Measurements from ENCODE around the gene RNF212B. TPM values are rescaled to one million over a fixed set of nuclear protein-coding genes. Genes with fewer than 3 reads are reported as not detected.

The RNF212B gene
- total RNA-seq, 4 donors from 2014 or later, result 0.33 TPM; not detected in 3

DNA sequence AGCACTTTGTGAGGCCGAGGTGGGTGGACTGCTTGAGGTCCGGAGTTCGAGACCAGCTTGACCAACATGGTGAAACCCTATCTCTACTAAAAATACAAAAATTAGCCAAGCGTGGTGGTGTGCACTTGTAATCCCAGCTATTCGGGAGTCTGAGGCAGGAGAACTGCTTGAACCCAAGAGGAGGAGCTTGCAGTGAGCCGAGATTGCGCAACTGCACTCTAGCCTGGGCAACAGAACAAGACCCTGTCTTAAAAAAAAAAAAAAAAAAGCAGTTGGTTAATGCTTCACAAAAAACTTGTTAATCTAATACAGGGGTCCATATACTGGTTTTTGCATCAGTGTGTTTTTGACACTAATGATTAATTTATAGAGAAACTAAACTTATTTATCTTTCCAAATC, 35.7 kb upstream of the RNF212B start:
- H3K27me3 ChIP-seq, result peaks cover 0 to under 1% (median 0%) of the 10 kb centered on the region in 4 donors
- H3K4me1 ChIP-seq, result no peaks in the 10 kb centered on the region
- H3K4me3 ChIP-seq, result no peak overlapping the region
- no peak overlapping the region for H3K27ac ChIP-seq (replicated peaks in 1 of 4)
- no peaks in the 10 kb centered on the region for H3K36me3 ChIP-seq
- TF ChIP-seq, protein P1, sequence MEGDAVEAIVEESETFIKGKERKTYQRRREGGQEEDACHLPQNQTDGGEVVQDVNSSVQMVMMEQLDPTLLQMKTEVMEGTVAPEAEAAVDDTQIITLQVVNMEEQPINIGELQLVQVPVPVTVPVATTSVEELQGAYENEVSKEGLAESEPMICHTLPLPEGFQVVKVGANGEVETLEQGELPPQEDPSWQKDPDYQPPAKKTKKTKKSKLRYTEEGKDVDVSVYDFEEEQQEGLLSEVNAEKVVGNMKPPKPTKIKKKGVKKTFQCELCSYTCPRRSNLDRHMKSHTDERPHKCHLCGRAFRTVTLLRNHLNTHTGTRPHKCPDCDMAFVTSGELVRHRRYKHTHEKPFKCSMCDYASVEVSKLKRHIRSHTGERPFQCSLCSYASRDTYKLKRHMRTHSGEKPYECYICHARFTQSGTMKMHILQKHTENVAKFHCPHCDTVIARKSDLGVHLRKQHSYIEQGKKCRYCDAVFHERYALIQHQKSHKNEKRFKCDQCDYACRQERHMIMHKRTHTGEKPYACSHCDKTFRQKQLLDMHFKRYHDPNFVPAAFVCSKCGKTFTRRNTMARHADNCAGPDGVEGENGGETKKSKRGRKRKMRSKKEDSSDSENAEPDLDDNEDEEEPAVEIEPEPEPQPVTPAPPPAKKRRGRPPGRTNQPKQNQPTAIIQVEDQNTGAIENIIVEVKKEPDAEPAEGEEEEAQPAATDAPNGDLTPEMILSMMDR (IDR thresholded peaks at IDR 0.05), result no peak
- TF ChIP-seq POLR2AphosphoS5 (IDR thresholded peaks at IDR 0.05) (no peak), POLR2A (IDR thresholded peaks at IDR 0.05; ENCODE audit: low read depth) (no peak), EP300 (IDR thresholded peaks at IDR 0.05) (no peak)
- H3K9me3 ChIP-seq, result no peaks in the 10 kb centered on the region
- 93% methylated on average over 7 of the region's 7 CpGs for WGBS
- intact Hi-C loops (cut with DNase I), result no loop called here
- DNase-seq (ENCODE audit: extremely low spot score), result no peak

DNA sequence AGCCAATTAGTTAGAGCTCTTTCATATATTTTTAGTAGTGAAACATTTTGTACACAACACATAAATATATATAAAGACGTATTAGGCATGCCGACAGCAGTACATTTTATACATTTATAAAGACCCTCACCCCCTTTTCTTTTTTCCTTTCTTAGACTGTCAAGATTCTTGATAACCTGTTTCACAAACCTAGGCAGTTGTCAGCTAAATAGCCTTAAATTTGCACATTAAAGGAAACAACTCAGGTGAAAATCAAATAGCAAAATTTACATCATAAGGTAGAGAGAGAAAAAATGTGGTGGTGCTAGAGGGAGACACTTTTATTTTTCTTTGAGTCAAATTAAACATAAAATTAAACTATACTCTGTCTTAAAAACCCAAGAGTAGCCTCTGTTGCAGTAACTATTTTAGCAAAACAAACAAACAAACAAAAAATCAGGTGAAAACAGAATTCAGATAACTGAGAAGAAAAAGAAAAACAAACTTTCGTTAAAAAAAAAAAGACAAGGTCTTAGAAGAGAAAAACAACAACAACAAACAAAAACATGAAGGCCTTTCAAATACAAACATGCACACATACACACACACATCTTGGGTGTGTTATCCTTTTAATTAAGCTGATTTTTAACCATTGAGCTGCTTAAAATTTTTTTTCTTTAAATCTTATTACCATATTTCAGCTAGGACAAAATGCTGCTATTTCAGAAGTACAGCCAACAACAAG, 31.2 kb upstream of the RNF212B start:
- TF ChIP-seq POLR2AphosphoS5 (IDR thresholded peaks at IDR 0.05), result no peak
- Histone ChIP-seq H3K36me3 (no peaks in the 10 kb centered on the region), H3K9me3 (no peaks in the 10 kb centered on the region), H3K27ac (replicated peaks in 1 of 4) (no peak overlapping the region), H3K4me1 (no peaks in the 10 kb centered on the region), H3K4me3 (no peak overlapping the region), H3K27me3 (peaks cover 0 to 14% (median 0%) of the 10 kb centered on the region in 4 donors)
- intact Hi-C loops (cut with DNase I), result no loop called here
- WGBS, result 74% methylated on average over 3 of the region's 3 CpGs
- DNase-seq (ENCODE audit: extremely low spot score), result no peak

DNA sequence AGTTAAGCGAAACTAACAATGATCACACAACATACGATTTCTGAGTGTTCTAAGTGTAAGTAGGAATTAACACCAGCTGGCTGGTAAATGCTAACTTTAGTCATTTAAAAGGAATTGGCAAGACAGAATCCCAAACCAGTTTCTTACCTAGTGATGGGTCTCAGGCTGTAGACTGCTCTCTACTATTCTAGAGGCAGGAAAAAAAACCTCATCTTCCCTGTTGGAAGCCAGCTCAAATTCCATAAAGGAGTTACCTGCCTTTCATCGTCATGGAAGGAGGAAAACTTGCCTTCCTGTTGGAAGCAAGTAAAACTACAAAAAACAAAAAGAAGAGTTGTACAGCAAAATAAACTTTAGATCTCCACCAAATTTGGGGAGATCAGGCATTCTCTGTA, 30.6 kb upstream of the RNF212B start:
- no peaks in the 10 kb centered on the region for H3K4me1 ChIP-seq
- intact Hi-C loops (cut with DNase I), result no loop called here

DNA sequence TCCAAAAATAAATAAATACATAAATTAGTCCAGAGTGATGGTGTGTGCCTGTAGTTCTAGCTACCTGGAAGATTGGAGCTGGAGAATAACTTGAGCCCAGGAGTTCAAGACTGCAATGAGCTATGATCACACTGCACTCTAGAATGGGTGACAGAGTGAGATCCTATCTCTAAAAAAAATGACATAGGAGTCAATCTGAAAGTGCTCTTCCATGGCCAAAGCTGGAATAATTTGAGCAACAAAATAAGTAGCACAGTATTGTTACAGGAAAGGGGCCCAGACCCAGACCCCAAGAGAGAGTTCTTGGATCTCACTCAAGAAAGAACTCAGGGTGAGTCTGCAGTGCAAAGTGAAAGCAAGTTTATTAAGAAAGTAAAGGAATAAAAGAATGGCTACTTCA, 29.4 kb upstream of the RNF212B start:
- DNase-seq (ENCODE audit: extremely low spot score), result no peak
- Histone ChIP-seq H3K36me3 (no peaks in the 10 kb centered on the region), H3K4me1 (no peaks in the 10 kb centered on the region), H3K4me3 (no peak overlapping the region), H3K9me3 (no peaks in the 10 kb centered on the region), H3K27me3 (peaks cover 0 to 14% (median 0%) of the 10 kb centered on the region in 4 donors), H3K27ac (replicated peaks in 1 of 4) (no peak overlapping the region)
- no peak for TF ChIP-seq POLR2AphosphoS5 (IDR thresholded peaks at IDR 0.05)
- no peak for TF ChIP-seq EP300 (IDR thresholded peaks at IDR 0.05)
- TF ChIP-seq, protein P1 (IDR thresholded peaks at IDR 0.05), result no peak
- no peak for TF ChIP-seq POLR2A (IDR thresholded peaks at IDR 0.05; ENCODE audit: low read depth)
- intact Hi-C loops (cut with DNase I), result no loop called here

More for the DNA sequence above, 30.6 kb upstream of the RNF212B start:
- no peaks in the 10 kb centered on the region for H3K36me3 ChIP-seq
- 61% methylated on average over 3 of the region's 3 CpGs for WGBS
- DNase-seq (ENCODE audit: extremely low spot score), result no peak
- H3K4me3 ChIP-seq, result no peak overlapping the region
- H3K27me3 ChIP-seq, result peaks cover 0 to 14% (median 0%) of the 10 kb centered on the region in 4 donors
- no peak overlapping the region for H3K27ac ChIP-seq (replicated peaks in 1 of 4)
- no peaks in the 10 kb centered on the region for H3K9me3 ChIP-seq
- TF ChIP-seq POLR2AphosphoS5 (IDR thresholded peaks at IDR 0.05) (no peak), POLR2A (IDR thresholded peaks at IDR 0.05; ENCODE audit: low read depth) (no peak), EP300 (IDR thresholded peaks at IDR 0.05) (no peak)
- TF ChIP-seq, protein P1 (IDR thresholded peaks at IDR 0.05), result no peak

DNA sequence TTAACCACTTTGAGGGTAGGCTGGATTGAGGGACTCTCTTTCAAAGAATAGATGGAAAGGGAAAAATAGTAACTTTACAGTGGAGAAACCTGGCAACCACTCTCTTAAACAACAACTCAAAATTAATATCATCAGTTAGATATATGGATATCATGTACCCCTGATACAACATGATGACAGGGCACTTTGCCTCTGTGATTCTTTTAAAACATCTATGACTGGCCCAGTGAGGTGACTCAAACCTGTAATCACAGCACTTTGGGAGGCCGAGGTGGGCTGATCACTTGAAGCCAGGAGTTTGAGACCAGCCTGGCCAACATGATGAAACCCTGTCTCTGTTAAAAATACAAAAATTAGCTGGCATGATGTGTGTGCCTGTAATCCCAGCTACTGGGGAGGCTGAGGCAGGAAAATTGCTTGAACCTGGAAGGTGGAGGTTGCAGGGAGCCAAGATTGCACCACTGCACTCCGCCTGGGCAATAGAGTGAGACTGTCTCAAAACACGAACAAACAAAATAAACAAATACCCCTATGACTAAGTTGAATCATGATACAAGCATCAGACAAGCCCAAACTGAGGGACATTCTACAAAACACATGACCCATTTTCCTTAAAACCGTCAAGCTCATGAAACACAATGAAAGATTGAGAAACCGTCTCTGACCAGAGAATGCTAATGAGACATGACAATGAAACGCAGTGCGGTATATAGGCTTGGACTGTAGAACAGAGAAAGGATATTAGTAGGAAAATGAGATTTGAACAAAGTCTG, 27.9 kb upstream of the RNF212B start:
- intact Hi-C loops (cut with DNase I), result no loop called here
- no peak overlapping the region for H3K27ac ChIP-seq (replicated peaks in 1 of 4)
- WGBS, result 83% methylated on average over 7 of the region's 7 CpGs

More for the DNA sequence above, 27.9 kb upstream of the RNF212B start:
- Histone ChIP-seq H3K9me3 (peaks cover 0 to 1% (median 0%) of the 10 kb centered on the region in 4 donors), H3K4me3 (no peak overlapping the region), H3K36me3 (no peaks in the 10 kb centered on the region), H3K4me1 (no peaks in the 10 kb centered on the region), H3K27me3 (peaks cover 0 to 14% (median 0%) of the 10 kb centered on the region in 4 donors)
- TF ChIP-seq, protein P1 (IDR thresholded peaks at IDR 0.05), result no peak
- TF ChIP-seq POLR2AphosphoS5 (IDR thresholded peaks at IDR 0.05), result no peak
- no peak for TF ChIP-seq EP300 (IDR thresholded peaks at IDR 0.05)
- TF ChIP-seq POLR2A (IDR thresholded peaks at IDR 0.05; ENCODE audit: low read depth), result no peak
- no peak for DNase-seq (ENCODE audit: extremely low spot score)

Data from esophagus muscularis mucosa (tissue), 4 donors.